ENCODE results near the gene URB1. TPM values are rescaled to one million over a fixed set of nuclear protein-coding genes. Genes with fewer than 3 reads are reported as not detected.

URB1 gene
- total RNA-seq, 2 experiments from 2014 or later, result 19.4 to 25.4 TPM

DNA sequence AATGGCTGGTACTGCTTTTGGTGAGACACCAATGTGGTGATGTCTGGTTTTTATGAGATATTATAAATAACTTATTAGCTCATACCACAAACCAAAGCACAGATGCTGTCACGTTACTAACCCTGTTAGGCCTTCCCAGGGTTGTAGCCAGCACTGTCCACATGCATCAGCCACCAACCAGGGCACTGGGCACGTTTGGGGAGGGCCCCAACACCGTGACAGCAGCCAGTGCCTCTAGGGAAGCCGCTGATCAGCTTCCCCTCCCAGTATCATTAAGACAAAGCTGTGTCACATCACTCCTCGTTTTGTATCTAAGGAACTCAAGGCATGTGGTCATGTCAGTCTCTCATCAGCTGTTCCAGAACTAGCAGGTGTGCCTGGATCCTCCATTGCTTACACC, 13.9 kb downstream of the URB1 start:
- Histone ChIP-seq H3K9me3 (ENCODE audit: low read length) (no peaks in the 10 kb centered on the region), H3K36me3 (ENCODE audit: insufficient read depth, low read length) (peaks cover 100% of the 10 kb centered on the region), H3K27ac (ENCODE audit: low read depth, low read length, poor library complexity, severe bottlenecking) (no peak overlapping the region), H3K4me2 (ENCODE audit: low read length) (no peak overlapping the region), H3K79me2 (ENCODE audit: insufficient read depth, low read depth, low read length) (no peaks in the 10 kb centered on the region), H3K9me2 (ENCODE audit: insufficient read depth, low read length) (no peaks in the 10 kb centered on the region), H3K4me3 (ENCODE audit: low read depth, low read length, poor library complexity, severe bottlenecking) (no peak overlapping the region), H4K20me1 (ENCODE audit: insufficient read depth, low read length) (no peaks in the 10 kb centered on the region; the same call in none of the 2 replicates), H2AFZ (ENCODE audit: low read length) (no peak overlapping the region), H3K4me1 (ENCODE audit: insufficient read depth, low read length, poor library complexity, severe bottlenecking) (no peaks in the 10 kb centered on the region)
- no peak for DNase-seq (ENCODE audit: low spot score)
- CTCF ChIA-PET (ENCODE audit: unreplicated experiment), result no interaction called here
- TF ChIP-seq, protein P1, sequence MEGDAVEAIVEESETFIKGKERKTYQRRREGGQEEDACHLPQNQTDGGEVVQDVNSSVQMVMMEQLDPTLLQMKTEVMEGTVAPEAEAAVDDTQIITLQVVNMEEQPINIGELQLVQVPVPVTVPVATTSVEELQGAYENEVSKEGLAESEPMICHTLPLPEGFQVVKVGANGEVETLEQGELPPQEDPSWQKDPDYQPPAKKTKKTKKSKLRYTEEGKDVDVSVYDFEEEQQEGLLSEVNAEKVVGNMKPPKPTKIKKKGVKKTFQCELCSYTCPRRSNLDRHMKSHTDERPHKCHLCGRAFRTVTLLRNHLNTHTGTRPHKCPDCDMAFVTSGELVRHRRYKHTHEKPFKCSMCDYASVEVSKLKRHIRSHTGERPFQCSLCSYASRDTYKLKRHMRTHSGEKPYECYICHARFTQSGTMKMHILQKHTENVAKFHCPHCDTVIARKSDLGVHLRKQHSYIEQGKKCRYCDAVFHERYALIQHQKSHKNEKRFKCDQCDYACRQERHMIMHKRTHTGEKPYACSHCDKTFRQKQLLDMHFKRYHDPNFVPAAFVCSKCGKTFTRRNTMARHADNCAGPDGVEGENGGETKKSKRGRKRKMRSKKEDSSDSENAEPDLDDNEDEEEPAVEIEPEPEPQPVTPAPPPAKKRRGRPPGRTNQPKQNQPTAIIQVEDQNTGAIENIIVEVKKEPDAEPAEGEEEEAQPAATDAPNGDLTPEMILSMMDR (conservative IDR thresholded peaks at IDR 0.05; ENCODE audit: low read length), result no peak
- TF ChIP-seq EZH2phosphoT487 (IDR thresholded peaks at IDR 0.05; ENCODE audit: borderline replicate concordance, low read depth, low read length), result no peak
- intact Hi-C loops (cut with micrococcal nuclease; ENCODE audit: unreplicated experiment), result no loop called here
- POLR2A ChIA-PET, result interaction anchor here (0.5 kb wide), 1 partner anchor 667 kb away, joined by 4 read pairs; no protein-coding TSS in a partner anchor
- BruUV-seq (replicated peaks), result no TSS peak

DNA sequence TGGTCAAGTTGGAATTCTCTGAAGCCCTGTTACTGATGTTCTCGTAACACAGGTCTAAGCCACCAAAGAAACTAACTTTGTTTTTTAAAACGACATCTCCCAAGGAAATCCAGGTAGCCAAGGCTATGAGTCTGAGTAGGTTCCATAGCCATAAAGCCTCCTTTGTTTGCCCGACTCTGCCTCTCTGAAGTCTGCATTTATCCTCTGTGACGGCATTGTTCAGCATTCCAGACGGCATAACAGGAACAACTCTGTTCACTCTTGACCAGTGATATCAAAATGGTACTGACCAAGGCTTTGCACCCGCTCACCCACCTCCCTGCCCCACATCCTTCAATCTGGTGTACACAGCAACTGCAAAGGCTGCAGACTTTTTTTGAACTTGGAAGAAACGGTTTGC, 14.8 kb downstream of the URB1 start:
- Histone ChIP-seq H2AFZ (ENCODE audit: low read length) (no peak overlapping the region), H3K9me3 (ENCODE audit: low read length) (no peaks in the 10 kb centered on the region), H3K4me2 (ENCODE audit: low read length) (no peak overlapping the region), H3K27ac (ENCODE audit: low read depth, low read length, poor library complexity, severe bottlenecking) (no peak overlapping the region), H4K20me1 (ENCODE audit: insufficient read depth, low read length) (no peaks in the 10 kb centered on the region; the same call in 1 of the 2 replicates), H3K79me2 (ENCODE audit: insufficient read depth, low read depth, low read length) (no peaks in the 10 kb centered on the region), H3K4me3 (ENCODE audit: low read depth, low read length, poor library complexity, severe bottlenecking) (no peak overlapping the region), H3K9me2 (ENCODE audit: insufficient read depth, low read length) (no peaks in the 10 kb centered on the region), H3K36me3 (ENCODE audit: insufficient read depth, low read length) (peaks cover 100% of the 10 kb centered on the region), H3K4me1 (ENCODE audit: insufficient read depth, low read length, poor library complexity, severe bottlenecking) (no peaks in the 10 kb centered on the region)
- BruUV-seq (replicated peaks), result no TSS peak
- POLR2A ChIA-PET, result no interaction called here
- no peak for DNase-seq (ENCODE audit: low spot score)
- intact Hi-C loops (cut with micrococcal nuclease; ENCODE audit: unreplicated experiment), result no loop called here
- no peak for TF ChIP-seq EZH2phosphoT487 (IDR thresholded peaks at IDR 0.05; ENCODE audit: borderline replicate concordance, low read depth, low read length)
- TF ChIP-seq, protein P1 (conservative IDR thresholded peaks at IDR 0.05; ENCODE audit: low read length), result no peak
- CTCF ChIA-PET (ENCODE audit: unreplicated experiment), result no interaction called here

DNA sequence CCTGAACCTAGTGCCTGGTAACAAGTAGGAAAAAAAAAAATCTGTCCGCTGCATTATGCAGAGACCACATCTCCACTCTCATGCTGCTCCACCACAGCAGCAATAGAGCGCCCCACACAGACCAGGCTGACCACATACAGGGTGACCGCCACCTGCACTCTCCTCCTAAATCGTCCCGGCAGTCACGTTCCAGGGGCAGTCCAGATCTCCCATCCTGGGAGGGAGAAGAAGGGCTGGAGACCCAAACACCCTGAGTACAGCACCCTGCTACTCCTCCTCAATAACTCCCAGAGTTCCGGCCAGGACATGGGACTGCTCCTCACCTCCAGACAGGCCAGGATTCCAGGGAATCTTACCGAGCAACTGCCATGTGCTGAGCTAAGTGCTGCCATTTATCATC, 15.3 kb downstream of the URB1 start:
- no peak overlapping the region for H3K27ac ChIP-seq (ENCODE audit: low read depth, low read length, poor library complexity, severe bottlenecking)
- H3K4me1 ChIP-seq (ENCODE audit: insufficient read depth, low read length, poor library complexity, severe bottlenecking), result no peaks in the 10 kb centered on the region
- TF ChIP-seq, protein P1 (conservative IDR thresholded peaks at IDR 0.05; ENCODE audit: low read length), result no peak
- peaks cover 100% of the 10 kb centered on the region for H3K36me3 ChIP-seq (ENCODE audit: insufficient read depth, low read length)
- CTCF ChIA-PET (ENCODE audit: unreplicated experiment), result no interaction called here
- no peak for DNase-seq (ENCODE audit: low spot score)
- no peaks in the 10 kb centered on the region for H3K9me3 ChIP-seq (ENCODE audit: low read length)
- no peak overlapping the region for H3K4me2 ChIP-seq (ENCODE audit: low read length)
- H4K20me1 ChIP-seq (ENCODE audit: insufficient read depth, low read length), result no peaks in the 10 kb centered on the region; the same call in 1 of the 2 replicates
- no peaks in the 10 kb centered on the region for H3K9me2 ChIP-seq (ENCODE audit: insufficient read depth, low read length)
- POLR2A ChIA-PET, result no interaction called here
- H3K79me2 ChIP-seq (ENCODE audit: insufficient read depth, low read depth, low read length), result no peaks in the 10 kb centered on the region
- no peak overlapping the region for H3K4me3 ChIP-seq (ENCODE audit: low read depth, low read length, poor library complexity, severe bottlenecking)
- intact Hi-C loops (cut with micrococcal nuclease; ENCODE audit: unreplicated experiment), result no loop called here
- no TSS peak for BruUV-seq (replicated peaks)
- H2AFZ ChIP-seq (ENCODE audit: low read length), result no peak overlapping the region
